ENCODE measurements around the gene SYT6.
"Not testable (repeated sequence)": the region's sequence is repeated elsewhere in the genome, so short reads cannot be mapped to it uniquely, and the experiment has no call there.

The SYT6 gene

GRCh38 chr1:114063544-114063943 lies 90.1 kb downstream of the SYT6 start:
- no peak for DNase-seq

- no peak for DNase-seq
These were observed 91.1 kb downstream of the SYT6 start for GRCh38 chr1:114062477-114063099.

DNA sequence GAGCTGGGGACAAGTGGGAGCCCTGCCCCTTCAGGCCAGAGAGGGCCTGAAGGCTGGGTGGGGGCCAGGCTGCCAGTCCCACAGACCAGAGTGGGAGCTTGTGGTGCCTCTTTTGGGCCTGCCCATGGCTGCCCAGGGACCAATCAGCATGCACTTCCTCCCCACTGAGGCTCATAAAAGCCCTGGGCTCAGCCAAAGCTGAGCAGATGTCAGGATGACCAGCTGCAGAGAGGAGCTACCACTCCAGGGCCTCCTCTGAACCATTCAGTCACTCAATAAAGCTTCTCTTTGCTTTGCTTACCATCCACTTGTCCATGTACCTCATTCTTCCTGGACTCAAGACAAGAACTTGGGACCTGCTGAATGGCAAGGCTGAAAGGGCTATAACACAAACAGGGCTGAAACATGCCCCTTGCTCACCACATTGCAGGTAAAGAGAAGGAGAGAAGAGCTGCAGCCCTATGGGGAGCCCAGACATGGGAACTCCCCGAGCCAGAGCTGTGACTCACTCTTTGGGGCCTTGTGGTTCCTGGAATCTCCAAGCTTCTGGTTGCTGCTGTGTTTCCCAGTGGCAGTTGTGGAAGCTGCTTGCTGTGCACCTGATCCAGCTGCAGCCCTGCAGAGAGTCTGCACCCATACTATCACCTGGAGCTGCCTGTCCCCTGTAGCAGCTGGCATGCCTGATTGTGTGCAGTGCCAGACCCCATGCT lies 92.4 kb downstream of the SYT6 start:
- no peak for DNase-seq

DNA sequence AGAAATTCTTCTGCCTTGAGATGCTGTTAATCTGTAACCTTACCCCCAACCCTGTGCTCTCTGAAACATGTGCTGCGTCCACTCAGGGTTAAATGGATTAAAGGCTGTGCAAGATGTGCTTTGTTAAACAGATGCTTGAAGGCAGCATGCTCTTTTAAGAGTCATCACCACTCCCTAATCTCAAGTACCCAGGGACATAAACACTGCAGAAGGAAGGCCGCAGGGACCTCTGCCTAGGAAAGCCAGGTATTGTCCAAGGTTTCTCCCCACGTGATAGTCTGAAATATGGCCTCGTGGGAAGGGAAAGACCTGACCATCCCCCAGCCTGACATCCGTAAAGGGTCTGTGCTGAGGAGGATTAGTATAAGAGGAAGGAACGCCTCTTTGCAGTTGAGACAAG lies 95.4 kb downstream of the SYT6 start:
- DNase-seq, result not testable (repeated sequence)

GRCh38 chr1:114054148-114054547 lies 99.5 kb downstream of the SYT6 start:
- no peak for DNase-seq

DNA sequence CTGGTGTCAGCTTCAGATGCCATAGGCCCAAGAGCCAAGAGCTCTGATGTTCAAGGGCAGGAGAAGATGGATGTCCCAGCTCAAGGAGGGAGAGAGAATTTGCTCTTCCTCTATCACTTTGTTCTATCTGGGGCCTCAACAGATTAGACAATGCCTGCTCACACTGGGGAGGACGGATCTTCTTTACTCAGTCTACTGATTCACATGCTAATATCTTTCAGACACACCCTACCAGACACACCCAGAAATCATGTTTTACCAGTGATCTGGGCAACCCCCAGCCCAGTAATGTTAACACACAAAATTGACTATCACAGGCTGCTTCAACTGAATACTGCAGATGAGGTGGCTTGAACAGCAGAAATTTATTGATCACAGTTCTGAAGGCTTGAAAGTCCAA lies 105.4 kb downstream of the SYT6 start:
- DNase-seq, result no peak

- DNase-seq, result no peak
These were observed 110.1 kb downstream of the SYT6 start for GRCh38 chr1:114043548-114043947.

- DNase-seq, result no peak
These were observed 110.6 kb downstream of the SYT6 start for GRCh38 chr1:114043054-114043453.

- DNase-seq, result peak; percentile 5
These were observed 113.2 kb downstream of the SYT6 start for GRCh38 chr1:114040273-114041015.
